RPMI7951 (cell line): Measurements from ENCODE around the gene KIAA1210. TPM values are rescaled to one million over a fixed set of nuclear protein-coding genes. Genes with fewer than 3 reads are reported as not detected.

ENCODE experiments used
- DNase-seq: peaks from one replicate; pipeline ENCODE4 v3.0.0-alpha.2; 2012; ENCODE audit warnings: low read depth
- total RNA-seq: library from RNA; depleted of rRNA; stranded (reverse); fragments of >200 nt; shearing (Covaris generic); gene quantifications from 2 replicates; pipeline ENCODE4 v1.2.3, GENCODE V29; 2014

KIAA1210 gene
- total RNA-seq, 1 experiment from 2014 or later = not detected

GRCh38 chrX:119093991-119094735, 33.4 kb downstream of the KIAA1210 start:
- DNase-seq = no peak

GRCh38 chrX:119090627-119091026, 37.0 kb downstream of the KIAA1210 start:
- DNase-seq = no peak

- no peak for DNase-seq
Observed at GRCh38 chrX:119089619-119090018, 38.0 kb downstream of the KIAA1210 start.

GRCh38 chrX:119087121-119087520, 40.5 kb downstream of the KIAA1210 start:
- no peak for DNase-seq

GRCh38 chrX:119084766-119085165, 42.8 kb downstream of the KIAA1210 start:
- no peak for DNase-seq

- DNase-seq = no peak
Observed at GRCh38 chrX:119082278-119082677, 45.3 kb downstream of the KIAA1210 start.

GRCh38 chrX:119075270-119076025, 52.2 kb downstream of the KIAA1210 start:
- DNase-seq = no peak

- no peak for DNase-seq
Observed at GRCh38 chrX:119073911-119074310, 53.7 kb downstream of the KIAA1210 start.

GRCh38 chrX:119073200-119073905, 54.3 kb downstream of the KIAA1210 start:
- DNase-seq = no peak

- peak; percentile 15 for DNase-seq
Observed at GRCh38 chrX:119072744-119073143, 54.9 kb downstream of the KIAA1210 start, which contains the start of gene CT47C1. Gene CT47C1, plus strand, starts transcription at chrX:119072993. Its CDS starts 233 bp downstream, at chrX:119073226.

GRCh38 chrX:119071381-119071780, 56.2 kb downstream of the KIAA1210 start:
- DNase-seq = no peak

- no peak for DNase-seq
Observed at GRCh38 chrX:119069762-119070161, 57.9 kb downstream of the KIAA1210 start.

- no peak for DNase-seq
Observed at GRCh38 chrX:119069128-119069527, 58.5 kb downstream of the KIAA1210 start.

- DNase-seq = peak; percentile 50
Observed at GRCh38 chrX:119067023-119067739, 60.4 kb downstream of the KIAA1210 start.

- no peak for DNase-seq
Observed at GRCh38 chrX:119063428-119063827, 64.2 kb downstream of the KIAA1210 start.

- DNase-seq = peak; percentile 4
Observed at GRCh38 chrX:119062750-119063374, 64.8 kb downstream of the KIAA1210 start.

GRCh38 chrX:119055687-119056086, 71.9 kb downstream of the KIAA1210 start:
- DNase-seq = no peak

- DNase-seq = no peak
Observed at GRCh38 chrX:119045884-119046283, 81.7 kb downstream of the KIAA1210 start.

GRCh38 chrX:119042996-119043395, 84.6 kb downstream of the KIAA1210 start:
- DNase-seq = no peak

- DNase-seq = no peak
Observed at GRCh38 chrX:119042040-119042439, 85.6 kb downstream of the KIAA1210 start.

- peak; percentile 87 for DNase-seq
Observed at GRCh38 chrX:119041175-119041574, 86.4 kb downstream of the KIAA1210 start.
